Lower lobe of right lung (tissue), 2 donors: ENCODE results near the gene CCDC159. TPM values are rescaled to one million over a fixed set of nuclear protein-coding genes. Genes with fewer than 3 reads are reported as not detected.
"Not testable (repeated sequence)": the region's sequence is repeated elsewhere in the genome, so short reads cannot be mapped to it uniquely, and the experiment has no call there.

Source experiments
- ATAC-seq, 2 donors: fragments of 200-7000 bp; cut with Tn5 transposase; one replicate each; pipeline ENCODE4 v1.9.1; 2020 to 2022; ENCODE audit warnings: mild to moderate bottlenecking in 2 of 2, moderate library complexity in 2 of 2
- DNase-seq: peaks from one replicate; pipeline ENCODE4 v3.0.0-alpha.2; 2020
- H3K27ac ChIP-seq: fragments of 200-600 bp; one replicate; pipeline ENCODE4 v1.8.0; 2022
- H3K27me3 ChIP-seq: fragments of 200-600 bp; one replicate; pipeline ENCODE4 v1.8.0; 2022; ENCODE audit warnings: low read depth
- H3K36me3 ChIP-seq: fragments of 200-600 bp; one replicate; pipeline ENCODE4 v1.8.0; 2022; ENCODE audit warnings: mild to moderate bottlenecking
- H3K4me1 ChIP-seq: fragments of 200-600 bp; one replicate; pipeline ENCODE4 v1.8.0; 2022
- H3K4me3 ChIP-seq: fragments of 200-600 bp; one replicate; pipeline ENCODE4 v1.8.0; 2022; ENCODE audit warnings: mild to moderate bottlenecking
- H3K9me3 ChIP-seq: fragments of 200-600 bp; one replicate; pipeline ENCODE4 v1.8.0; 2022
- intact Hi-C: fragments of 100-400 bp; cut with DNase I; formaldehyde crosslinking; loops from one replicate; pipeline ENCODE4 v1.11.0; 2022
- total RNA-seq: library from RNA; stranded (reverse); fragmentation: NEBNext Ultra II Directional; extraction: Animal tissue kit (Norgen Biotek cat#: 25700); gene quantifications from one replicate; pipeline ENCODE4 v1.2.1, GENCODE V29; 2021
- TF ChIP-seq, protein P1 (sequence below): fragments of 200-600 bp; IDR thresholded peaks from one replicate; pipeline ENCODE4 v1.8.0; 2022; ENCODE audit warnings: antibody characterized with exemption, mild to moderate bottlenecking
- donor health status: DM: no; HTN: yes; CAD: no; lungs with severe emphysema.

Gene CCDC159
- total RNA-seq, 1 donor from 2014 or later: 37.3 TPM

DNA sequence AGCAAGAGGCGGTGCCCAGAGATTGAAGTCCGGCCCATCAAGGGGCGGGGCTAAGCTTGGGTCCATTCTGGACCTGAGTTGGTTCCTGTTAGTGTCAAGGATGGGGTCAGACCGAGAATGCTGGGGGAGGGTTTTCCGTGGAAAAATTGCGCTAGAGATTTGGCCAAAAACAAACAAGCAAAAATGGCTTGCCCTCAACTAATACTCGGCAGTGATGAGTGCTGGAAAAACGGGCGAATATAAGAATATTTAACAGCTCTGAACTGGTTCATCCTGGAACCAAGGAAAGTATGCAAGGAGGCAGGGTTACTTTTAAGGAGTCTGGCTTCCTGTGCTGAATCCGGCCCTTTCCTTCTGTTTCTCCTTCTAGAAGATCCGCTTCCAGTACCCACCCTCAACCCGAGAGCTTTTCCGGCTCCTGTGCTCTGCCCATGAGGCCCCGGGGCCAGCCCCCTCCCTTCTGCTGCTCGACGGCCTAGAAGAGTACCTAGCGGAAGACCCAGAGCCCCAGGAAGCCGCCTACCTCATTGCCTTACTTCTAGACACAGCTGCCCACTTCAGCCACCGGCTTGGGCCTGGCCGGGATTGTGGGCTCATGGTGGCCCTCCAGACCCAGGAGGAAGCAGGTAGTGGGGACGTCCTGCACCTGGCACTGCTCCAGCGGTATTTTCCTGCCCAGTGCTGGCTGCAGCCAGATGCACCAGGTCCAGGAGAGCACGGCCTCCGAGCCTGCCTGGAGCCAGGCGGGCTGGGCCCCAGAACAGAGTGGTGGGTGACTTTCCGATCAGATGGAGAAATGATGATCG is 29.0 kb downstream of the CCDC159 start:
- Histone ChIP-seq H3K4me1 (peaks cover 48% of the 10 kb centered on the region), H3K4me3 (peak overlapping the region; percentile 62), H3K27me3 (no peaks in the 10 kb centered on the region), H3K36me3 (peaks cover 12% of the 10 kb centered on the region), H3K9me3 (no peaks in the 10 kb centered on the region), H3K27ac (peak overlapping the region; percentile 89)
- ATAC-seq: peak; percentile 34 to 41
- intact Hi-C loops: no loop called here
- TF ChIP-seq, protein P1, sequence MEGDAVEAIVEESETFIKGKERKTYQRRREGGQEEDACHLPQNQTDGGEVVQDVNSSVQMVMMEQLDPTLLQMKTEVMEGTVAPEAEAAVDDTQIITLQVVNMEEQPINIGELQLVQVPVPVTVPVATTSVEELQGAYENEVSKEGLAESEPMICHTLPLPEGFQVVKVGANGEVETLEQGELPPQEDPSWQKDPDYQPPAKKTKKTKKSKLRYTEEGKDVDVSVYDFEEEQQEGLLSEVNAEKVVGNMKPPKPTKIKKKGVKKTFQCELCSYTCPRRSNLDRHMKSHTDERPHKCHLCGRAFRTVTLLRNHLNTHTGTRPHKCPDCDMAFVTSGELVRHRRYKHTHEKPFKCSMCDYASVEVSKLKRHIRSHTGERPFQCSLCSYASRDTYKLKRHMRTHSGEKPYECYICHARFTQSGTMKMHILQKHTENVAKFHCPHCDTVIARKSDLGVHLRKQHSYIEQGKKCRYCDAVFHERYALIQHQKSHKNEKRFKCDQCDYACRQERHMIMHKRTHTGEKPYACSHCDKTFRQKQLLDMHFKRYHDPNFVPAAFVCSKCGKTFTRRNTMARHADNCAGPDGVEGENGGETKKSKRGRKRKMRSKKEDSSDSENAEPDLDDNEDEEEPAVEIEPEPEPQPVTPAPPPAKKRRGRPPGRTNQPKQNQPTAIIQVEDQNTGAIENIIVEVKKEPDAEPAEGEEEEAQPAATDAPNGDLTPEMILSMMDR: no peak
- DNase-seq: peak; percentile 81

DNA sequence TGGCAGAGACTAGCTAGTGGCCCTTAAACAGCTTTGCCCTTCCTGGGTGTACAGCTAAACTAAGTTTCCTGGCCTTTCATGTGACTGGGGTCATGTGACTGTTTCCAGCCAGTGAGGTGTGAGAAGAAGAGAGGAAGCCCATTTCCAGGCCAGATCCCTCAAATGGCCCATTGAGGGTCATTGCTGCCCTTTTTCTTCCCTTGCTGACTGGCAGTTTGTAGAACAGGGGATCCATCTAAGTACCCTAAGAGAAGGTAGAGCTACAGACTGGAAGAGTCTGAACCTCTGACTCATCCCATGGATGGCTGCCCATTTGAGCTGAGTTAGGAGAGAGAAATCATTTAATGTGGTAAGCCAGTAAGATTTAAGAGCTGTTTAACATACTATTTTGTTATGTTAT is 30.9 kb downstream of the CCDC159 start:
- Histone ChIP-seq H3K36me3 (peaks cover 12% of the 10 kb centered on the region), H3K4me3 (no peak overlapping the region), H3K4me1 (peaks cover 61% of the 10 kb centered on the region), H3K9me3 (no peaks in the 10 kb centered on the region), H3K27me3 (no peaks in the 10 kb centered on the region), H3K27ac (no peak overlapping the region)
- ATAC-seq (no peak), DNase-seq (no peak)
- intact Hi-C loops: no loop called here
- TF ChIP-seq, protein P1: no peak

- TF ChIP-seq, protein P1: no peak
- peaks cover 3% of the 10 kb centered on the region for H3K27me3 ChIP-seq
- H3K36me3 ChIP-seq: peaks cover 12% of the 10 kb centered on the region
- H3K4me1 ChIP-seq: peaks cover 66% of the 10 kb centered on the region
- intact Hi-C loops: no loop called here
- no peak for ATAC-seq
- no peak overlapping the region for H3K27ac ChIP-seq
- H3K9me3 ChIP-seq: no peaks in the 10 kb centered on the region
- no peak for DNase-seq
- H3K4me3 ChIP-seq: no peak overlapping the region
Observed at GRCh38 chr19:11377756-11378155, 31.4 kb downstream of the CCDC159 start.

DNA sequence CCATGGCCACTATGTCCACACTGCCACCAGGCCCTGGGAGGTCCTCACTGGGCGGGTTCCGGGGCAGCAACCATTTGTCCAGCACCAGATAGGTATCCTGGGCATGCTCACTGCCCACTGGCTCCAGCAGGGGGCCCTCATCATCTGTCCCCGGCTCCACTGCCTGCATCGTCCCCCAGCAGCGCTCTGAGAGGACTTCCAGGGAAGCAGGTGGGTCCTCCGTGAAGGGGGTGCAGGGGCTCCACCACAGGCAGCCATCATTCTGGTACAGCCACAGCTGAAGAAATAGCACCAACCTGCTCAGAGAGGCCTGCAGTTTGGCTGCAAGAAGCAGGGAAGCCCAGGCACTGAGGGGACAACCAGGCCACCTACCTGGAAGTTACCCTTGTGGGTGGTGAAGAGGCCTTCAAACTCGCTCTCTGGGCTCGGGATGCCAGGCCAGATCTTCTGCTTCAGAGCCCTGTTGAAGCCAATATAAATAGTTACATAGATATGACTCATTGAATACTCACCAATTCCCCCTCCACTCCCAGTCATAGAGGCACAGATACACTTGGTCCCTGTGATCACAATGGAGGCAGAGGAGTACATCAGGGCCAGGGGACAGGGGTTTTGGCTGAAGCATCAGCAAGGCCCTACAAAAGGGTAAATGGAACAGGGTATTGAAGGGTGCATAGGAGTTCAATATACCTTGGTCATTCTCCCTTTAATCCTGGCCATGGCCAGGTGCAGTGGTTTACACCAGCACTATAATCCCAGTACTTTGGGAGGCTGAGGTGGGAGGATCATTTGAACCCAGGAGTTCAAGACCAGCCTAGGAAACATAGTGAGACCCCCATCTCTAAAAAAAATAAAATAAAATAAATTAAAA is 32.2 kb downstream of the CCDC159 start:
- Histone ChIP-seq H3K27ac (no peak overlapping the region), H3K4me3 (no peak overlapping the region), H3K27me3 (peaks cover 9% of the 10 kb centered on the region), H3K36me3 (peaks cover 12% of the 10 kb centered on the region), H3K4me1 (peaks cover 73% of the 10 kb centered on the region), H3K9me3 (no peaks in the 10 kb centered on the region)
- TF ChIP-seq, protein P1: peak; percentile 67
- intact Hi-C loops: no loop called here
- peak; percentile 64 for DNase-seq
- ATAC-seq: no peak

DNA sequence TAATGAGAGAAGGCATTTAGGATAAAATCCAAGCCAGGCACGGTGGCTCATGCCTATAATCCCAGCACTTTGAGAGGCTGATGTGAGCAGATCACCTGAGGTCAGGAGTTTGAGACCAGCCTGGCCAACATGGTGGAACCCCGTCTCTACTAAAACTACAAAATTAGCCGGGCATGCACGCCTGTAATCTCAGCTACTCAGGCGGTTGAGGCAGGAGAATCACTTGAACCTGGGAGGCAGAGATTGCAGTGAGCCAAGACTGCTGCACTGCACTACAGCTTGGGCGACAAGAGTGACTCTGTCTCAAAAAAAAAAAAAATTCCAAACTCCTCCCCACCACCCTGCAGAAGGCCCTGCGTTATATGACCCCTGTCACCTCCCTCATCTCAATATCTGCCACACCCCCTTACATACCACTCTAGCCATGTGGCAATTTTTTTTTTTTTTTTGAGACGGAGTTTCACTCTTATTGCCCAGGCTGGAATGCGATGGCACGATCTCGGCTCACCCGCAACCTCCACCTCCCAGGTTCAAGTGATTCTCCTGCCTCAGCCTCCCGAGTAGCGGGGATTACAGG is 33.0 kb downstream of the CCDC159 start:
- H3K9me3 ChIP-seq, H3K27me3 ChIP-seq, H3K27ac ChIP-seq, ATAC-seq, H3K4me3 ChIP-seq, intact Hi-C loops, DNase-seq: not testable (repeated sequence)
- Histone ChIP-seq H3K4me1 (peaks cover 71% of the 10 kb centered on the region), H3K36me3 (peaks cover 12% of the 10 kb centered on the region)
